ENCODE results near the gene RBP4. TPM values are rescaled to one million over a fixed set of nuclear protein-coding genes. Genes with fewer than 3 reads are reported as not detected.
A peak's percentile ranks its signal among the peaks of the same experiment; 100 is the strongest.

Gene RBP4
- 8.2 and 11.2 TPM in 2 replicates for polyA plus RNA-seq (2011; rRNA removed)
- polyA plus RNA-seq (2012; cell fraction: cytosol; rRNA removed), result 5.1 and 5.4 TPM in 2 replicates
- polyA plus RNA-seq (2012; cell fraction: nucleus; rRNA removed), result 4.2 and 4.5 TPM in 2 replicates
- 5.6 to 6.2 TPM (median 6.0 TPM) in 3 replicates for polyA plus RNA-seq (2017; fragmentation: RNase III; extraction: RNeasy Plus Mini Kit Qiagen cat#74134 plus additional on column Dnase treatment)
- 3.5 and 7.2 TPM in 2 replicates for polyA minus RNA-seq (2011; rRNA and poly(A)+ RNA removed)

- ATAC-seq, result peak; percentile 78 to 82
- no peaks in the 10 kb centered on the region for H3K9me3 ChIP-seq
- peak within 1 kb of the TSS; percentile 98 for H3K4me2 ChIP-seq
- CTCF ChIA-PET, result interaction anchor here (0.6 to 1.7 kb wide), 2 partner anchors 46 to 79 kb away, joined by 3 to 6 read pairs; no protein-coding TSS in a partner anchor
- POLR2A ChIA-PET, result no interaction called here
- no peak for FAIRE-seq
- WGBS (ENCODE audit: missing lambda C conversion rate), result 4% methylated on average over 12 of the region's 63 CpGs
- peak in 1 of 2 experiments; percentile 43 for DNase-seq (ENCODE audit: low read depth in 1 of 2, low spot score in 1 of 2)
- TF ChIP-seq BCL3 (IDR thresholded peaks at IDR 0.05) (0 out of 3 replicates have a peak, but pooled peaks have one; percentile 30), MAFK (IDR thresholded peaks at IDR 0.05; ENCODE audit: partially characterized antibody) (no peak), FOSL2 (IDR thresholded peaks at IDR 0.05) (no peak), FOSL2 (CRISPR knock-in tag; IDR thresholded peaks at IDR 0.05) (peak; percentile 39; the same call in 1 of the 2 replicates), CHD2 (IDR thresholded peaks at IDR 0.05; ENCODE audit: low read length, partially characterized antibody) (no peak), JUN (IDR thresholded peaks at IDR 0.05) (peak in 1 of 2 experiments; percentile 61; a peak in 2 of 5 replicates), CEBPB (IDR thresholded peaks at IDR 0.05) (peak; percentile 42 to 58; a peak in 2 of 4 replicates)
- TF ChIP-seq, protein P1, sequence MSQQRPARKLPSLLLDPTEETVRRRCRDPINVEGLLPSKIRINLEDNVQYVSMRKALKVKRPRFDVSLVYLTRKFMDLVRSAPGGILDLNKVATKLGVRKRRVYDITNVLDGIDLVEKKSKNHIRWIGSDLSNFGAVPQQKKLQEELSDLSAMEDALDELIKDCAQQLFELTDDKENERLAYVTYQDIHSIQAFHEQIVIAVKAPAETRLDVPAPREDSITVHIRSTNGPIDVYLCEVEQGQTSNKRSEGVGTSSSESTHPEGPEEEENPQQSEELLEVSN (IDR thresholded peaks at IDR 0.05; ENCODE audit: borderline replicate concordance, low read depth), result peak; percentile 93
- TF ChIP-seq, protein P2, sequence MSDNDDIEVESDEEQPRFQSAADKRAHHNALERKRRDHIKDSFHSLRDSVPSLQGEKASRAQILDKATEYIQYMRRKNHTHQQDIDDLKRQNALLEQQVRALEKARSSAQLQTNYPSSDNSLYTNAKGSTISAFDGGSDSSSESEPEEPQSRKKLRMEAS (IDR thresholded peaks at IDR 0.05), result peak; percentile 90
- peak within 1 kb of the TSS; percentile 62 for H3K4me3 ChIP-seq
- H3K4me1 ChIP-seq, result peaks cover 33% of the 10 kb centered on the region
- peak within 1 kb of the TSS; percentile 71 to 90 for H3K27ac ChIP-seq
These were observed at the start of gene RBP4 for GRCh38 chr10:93601146-93601773. RBP4 (minus strand) TSS chr10:93601235; CDS start chr10:93601028, 207 bp downstream.

DNA sequence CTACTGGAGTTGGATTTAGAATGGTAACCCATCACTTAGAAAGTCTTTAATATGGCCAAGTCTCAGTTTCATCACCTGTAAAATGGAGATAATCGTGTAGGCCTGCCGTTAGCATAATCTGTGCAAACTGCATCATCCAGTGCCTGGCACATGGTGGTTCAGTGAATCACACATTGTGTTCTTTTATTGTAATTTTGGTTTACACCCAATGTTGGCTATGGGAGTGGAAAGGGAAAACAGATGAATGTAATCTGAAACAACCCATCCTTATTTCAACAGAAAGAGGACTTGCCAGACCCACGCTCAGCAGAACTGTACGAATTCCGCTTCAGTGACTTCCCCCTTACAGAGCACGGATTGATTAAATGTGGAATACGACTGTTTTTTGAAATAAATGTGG, 38.8 kb upstream of the RBP4 start:
- DNase-seq (ENCODE audit: low read depth in 1 of 2, low spot score in 1 of 2) (no peak), ATAC-seq (no peak), FAIRE-seq (no peak)
- POLR2A ChIA-PET, result no interaction called here
- Histone ChIP-seq H3K4me2 (no peak overlapping the region), H3K9me3 (no peaks in the 10 kb centered on the region), H3K4me1 (no peaks in the 10 kb centered on the region), H3K4me3 (no peak overlapping the region), H3K27ac (no peak overlapping the region)
- TF ChIP-seq CBX2 (IDR thresholded peaks at IDR 0.05; ENCODE audit: borderline replicate concordance, low read depth) (no peak), EHMT2 (IDR thresholded peaks at IDR 0.05; ENCODE audit: low read depth) (no peak)
- TF ChIP-seq, protein P3, sequence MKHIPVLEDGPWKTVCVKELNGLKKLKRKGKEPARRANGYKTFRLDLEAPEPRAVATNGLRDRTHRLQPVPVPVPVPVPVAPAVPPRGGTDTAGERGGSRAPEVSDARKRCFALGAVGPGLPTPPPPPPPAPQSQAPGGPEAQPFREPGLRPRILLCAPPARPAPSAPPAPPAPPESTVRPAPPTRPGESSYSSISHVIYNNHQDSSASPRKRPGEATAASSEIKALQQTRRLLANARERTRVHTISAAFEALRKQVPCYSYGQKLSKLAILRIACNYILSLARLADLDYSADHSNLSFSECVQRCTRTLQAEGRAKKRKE (CRISPR knock-in tag; IDR thresholded peaks at IDR 0.05; ENCODE audit: low read depth), result no peak
- CTCF ChIA-PET, result interaction anchor here (0.8 kb wide), 1 partner anchor 43 kb away, joined by 3 read pairs; no protein-coding TSS in a partner anchor
- WGBS (ENCODE audit: missing lambda C conversion rate), result 78% methylated on average over 7 of the region's 7 CpGs

GRCh38 chr10:93630625-93631557, 29.9 kb upstream of the RBP4 start:
- no peak for FAIRE-seq
- TF ChIP-seq GATA3 (IDR thresholded peaks at IDR 0.05; ENCODE audit: borderline replicate concordance) (no peak), KDM1A (IDR thresholded peaks at IDR 0.05; ENCODE audit: low read depth) (no peak), NPAS2 (CRISPR knock-in tag; IDR thresholded peaks at IDR 0.05; ENCODE audit: borderline replicate concordance) (no peak), EHMT2 (IDR thresholded peaks at IDR 0.05; ENCODE audit: low read depth) (no peak), MAZ (IDR thresholded peaks at IDR 0.05; ENCODE audit: borderline replicate concordance, low read depth, low read length) (no peak), PHF8 (IDR thresholded peaks at IDR 0.05; ENCODE audit: borderline replicate concordance, low read depth) (no peak), HOXA7 (CRISPR knock-in tag; IDR thresholded peaks at IDR 0.05) (no peak), ZSCAN20 (CRISPR knock-in tag; IDR thresholded peaks at IDR 0.05) (no peak)
- TF ChIP-seq, protein P2 (IDR thresholded peaks at IDR 0.05), result no peak
- TF ChIP-seq, protein P4, sequence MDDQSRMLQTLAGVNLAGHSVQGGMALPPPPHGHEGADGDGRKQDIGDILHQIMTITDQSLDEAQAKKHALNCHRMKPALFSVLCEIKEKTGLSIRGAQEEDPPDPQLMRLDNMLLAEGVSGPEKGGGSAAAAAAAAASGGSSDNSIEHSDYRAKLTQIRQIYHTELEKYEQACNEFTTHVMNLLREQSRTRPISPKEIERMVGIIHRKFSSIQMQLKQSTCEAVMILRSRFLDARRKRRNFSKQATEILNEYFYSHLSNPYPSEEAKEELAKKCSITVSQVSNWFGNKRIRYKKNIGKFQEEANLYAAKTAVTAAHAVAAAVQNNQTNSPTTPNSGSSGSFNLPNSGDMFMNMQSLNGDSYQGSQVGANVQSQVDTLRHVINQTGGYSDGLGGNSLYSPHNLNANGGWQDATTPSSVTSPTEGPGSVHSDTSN (IDR thresholded peaks at IDR 0.05), result no peak
- TF ChIP-seq, protein P5, sequence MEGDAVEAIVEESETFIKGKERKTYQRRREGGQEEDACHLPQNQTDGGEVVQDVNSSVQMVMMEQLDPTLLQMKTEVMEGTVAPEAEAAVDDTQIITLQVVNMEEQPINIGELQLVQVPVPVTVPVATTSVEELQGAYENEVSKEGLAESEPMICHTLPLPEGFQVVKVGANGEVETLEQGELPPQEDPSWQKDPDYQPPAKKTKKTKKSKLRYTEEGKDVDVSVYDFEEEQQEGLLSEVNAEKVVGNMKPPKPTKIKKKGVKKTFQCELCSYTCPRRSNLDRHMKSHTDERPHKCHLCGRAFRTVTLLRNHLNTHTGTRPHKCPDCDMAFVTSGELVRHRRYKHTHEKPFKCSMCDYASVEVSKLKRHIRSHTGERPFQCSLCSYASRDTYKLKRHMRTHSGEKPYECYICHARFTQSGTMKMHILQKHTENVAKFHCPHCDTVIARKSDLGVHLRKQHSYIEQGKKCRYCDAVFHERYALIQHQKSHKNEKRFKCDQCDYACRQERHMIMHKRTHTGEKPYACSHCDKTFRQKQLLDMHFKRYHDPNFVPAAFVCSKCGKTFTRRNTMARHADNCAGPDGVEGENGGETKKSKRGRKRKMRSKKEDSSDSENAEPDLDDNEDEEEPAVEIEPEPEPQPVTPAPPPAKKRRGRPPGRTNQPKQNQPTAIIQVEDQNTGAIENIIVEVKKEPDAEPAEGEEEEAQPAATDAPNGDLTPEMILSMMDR (IDR thresholded peaks at IDR 0.05), result no peak
- no peaks in the 10 kb centered on the region for H3K9me3 ChIP-seq
- no peak overlapping the region for H3K4me3 ChIP-seq
- whole genome bisulfite sequencing (ENCODE audit: missing lambda C conversion rate), result 80% methylated on average over 15 of the region's 15 CpGs
- ChIA-PET POLR2A (no interaction called here), CTCF (interaction anchor here (0.9 kb wide), 1 partner anchor 184 kb away, joined by 3 read pairs; no protein-coding TSS in a partner anchor)
- no peaks in the 10 kb centered on the region for H3K4me1 ChIP-seq
- no peak overlapping the region for H3K27ac ChIP-seq
- no peak for DNase-seq (ENCODE audit: low read depth in 1 of 2, low spot score in 1 of 2)
- H3K4me2 ChIP-seq, result no peak overlapping the region
- ATAC-seq, result peak in 1 of 2 experiments; percentile 30; a peak in 3 of 6 replicates

Data from A549 (cell line).